H1 (cell line): ENCODE results near the gene PACSIN2. TPM values are rescaled to one million over a fixed set of nuclear protein-coding genes. Genes with fewer than 3 reads are reported as not detected.

Experiments
- EGR1 ChIP-seq: IDR thresholded peaks from 2 replicates; pipeline ENCODE4 v1.6.1; 2011; ENCODE audit warnings: low read depth, low read length, borderline replicate concordance
- POU5F1 ChIP-seq: IDR thresholded peaks from 2 replicates; pipeline ENCODE4 v1.6.1; 2011; ENCODE audit warnings: low read depth, mild to moderate bottlenecking, low read length, moderate library complexity
- RAD21 ChIP-seq, 2 experiments: IDR thresholded peaks in 1 of 2; conservative IDR thresholded peaks in 1 of 2; 2 replicates each; pipeline ENCODE4 v1.6.1; 2011; ENCODE audit warnings: low read depth in 2 of 2, low read length in 2 of 2, improper control_type of control experiment in 1 of 2, inconsistent platforms in 1 of 2, mild to moderate bottlenecking in 1 of 2, moderate library complexity in 1 of 2
- polyA plus RNA-seq, 7 experiments: library from polyadenylated mRNA; depleted of rRNA in 3 of 7; stranded (reverse) in 5 of 7; unstranded in 2 of 7; fragments of >200 nt in 5 of 7; fragments of 200-250 nt in 2 of 7; gene quantifications; 1 replicate in 5 of 7; 2 replicates in 1 of 7; 4 replicates in 1 of 7; pipeline versions ENCODE4 v1.2.1 to v1.2.3, GENCODE V29; 2011 to 2013; ENCODE audit warnings: missing spikeins in 2 of 7, mixed read lengths in 2 of 7
- total RNA-seq: library from RNA; stranded (reverse); fragmentation: NEBNext Ultra II Directional; extraction: Animal tissue kit (Norgen Biotek cat#: 25700); gene quantifications from 2 replicates; pipeline ENCODE4 v1.2.1, GENCODE V29; 2021
- TF ChIP-seq, protein P1 (sequence below): fragments of 300-600 bp; sonication (generic); IDR thresholded peaks from 2 replicates; pipeline ENCODE4 v1.7.1; 2012; ENCODE audit warnings: low read length, moderate library complexity, mild to moderate bottlenecking, inconsistent platforms; ENCODE audit not compliant: insufficient replicate concordance
- TF ChIP-seq, protein P2 (sequence below): IDR thresholded peaks from 2 replicates; pipeline ENCODE4 v1.6.1; 2012; ENCODE audit warnings: low read length, inconsistent platforms
- TF ChIP-seq, protein P3 (sequence below): IDR thresholded peaks from 2 replicates; pipeline ENCODE4 v1.6.1; 2011; ENCODE audit warnings: low read length, improper control_type of control experiment

The PACSIN2 gene
- total and polyA plus RNA-seq, 2 of the 8 experiments (the other 6 are each of a cell fraction or from before 2014, with no cell fraction given), result 44.8 to 64.2 TPM

DNA sequence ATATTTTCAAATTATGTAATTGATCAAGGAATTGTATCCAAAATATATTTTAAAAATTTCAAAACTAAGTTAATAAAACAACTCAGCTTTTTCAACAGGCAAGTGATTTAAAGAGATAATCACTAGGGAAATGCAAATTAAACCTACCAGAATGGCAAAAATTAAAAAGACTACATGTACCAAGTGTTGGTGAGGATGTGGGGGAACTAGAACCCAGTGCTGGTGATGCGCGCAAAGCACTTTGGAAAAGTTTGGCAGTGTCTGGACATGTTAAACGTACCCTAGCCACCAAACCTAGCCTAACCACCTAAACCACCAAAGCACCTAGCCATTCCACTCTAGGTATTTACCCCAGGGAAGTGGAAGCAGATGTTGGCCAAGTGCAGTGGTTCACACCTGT, 22.9 kb downstream of the PACSIN2 start (continued):
- TF ChIP-seq, protein P1, sequence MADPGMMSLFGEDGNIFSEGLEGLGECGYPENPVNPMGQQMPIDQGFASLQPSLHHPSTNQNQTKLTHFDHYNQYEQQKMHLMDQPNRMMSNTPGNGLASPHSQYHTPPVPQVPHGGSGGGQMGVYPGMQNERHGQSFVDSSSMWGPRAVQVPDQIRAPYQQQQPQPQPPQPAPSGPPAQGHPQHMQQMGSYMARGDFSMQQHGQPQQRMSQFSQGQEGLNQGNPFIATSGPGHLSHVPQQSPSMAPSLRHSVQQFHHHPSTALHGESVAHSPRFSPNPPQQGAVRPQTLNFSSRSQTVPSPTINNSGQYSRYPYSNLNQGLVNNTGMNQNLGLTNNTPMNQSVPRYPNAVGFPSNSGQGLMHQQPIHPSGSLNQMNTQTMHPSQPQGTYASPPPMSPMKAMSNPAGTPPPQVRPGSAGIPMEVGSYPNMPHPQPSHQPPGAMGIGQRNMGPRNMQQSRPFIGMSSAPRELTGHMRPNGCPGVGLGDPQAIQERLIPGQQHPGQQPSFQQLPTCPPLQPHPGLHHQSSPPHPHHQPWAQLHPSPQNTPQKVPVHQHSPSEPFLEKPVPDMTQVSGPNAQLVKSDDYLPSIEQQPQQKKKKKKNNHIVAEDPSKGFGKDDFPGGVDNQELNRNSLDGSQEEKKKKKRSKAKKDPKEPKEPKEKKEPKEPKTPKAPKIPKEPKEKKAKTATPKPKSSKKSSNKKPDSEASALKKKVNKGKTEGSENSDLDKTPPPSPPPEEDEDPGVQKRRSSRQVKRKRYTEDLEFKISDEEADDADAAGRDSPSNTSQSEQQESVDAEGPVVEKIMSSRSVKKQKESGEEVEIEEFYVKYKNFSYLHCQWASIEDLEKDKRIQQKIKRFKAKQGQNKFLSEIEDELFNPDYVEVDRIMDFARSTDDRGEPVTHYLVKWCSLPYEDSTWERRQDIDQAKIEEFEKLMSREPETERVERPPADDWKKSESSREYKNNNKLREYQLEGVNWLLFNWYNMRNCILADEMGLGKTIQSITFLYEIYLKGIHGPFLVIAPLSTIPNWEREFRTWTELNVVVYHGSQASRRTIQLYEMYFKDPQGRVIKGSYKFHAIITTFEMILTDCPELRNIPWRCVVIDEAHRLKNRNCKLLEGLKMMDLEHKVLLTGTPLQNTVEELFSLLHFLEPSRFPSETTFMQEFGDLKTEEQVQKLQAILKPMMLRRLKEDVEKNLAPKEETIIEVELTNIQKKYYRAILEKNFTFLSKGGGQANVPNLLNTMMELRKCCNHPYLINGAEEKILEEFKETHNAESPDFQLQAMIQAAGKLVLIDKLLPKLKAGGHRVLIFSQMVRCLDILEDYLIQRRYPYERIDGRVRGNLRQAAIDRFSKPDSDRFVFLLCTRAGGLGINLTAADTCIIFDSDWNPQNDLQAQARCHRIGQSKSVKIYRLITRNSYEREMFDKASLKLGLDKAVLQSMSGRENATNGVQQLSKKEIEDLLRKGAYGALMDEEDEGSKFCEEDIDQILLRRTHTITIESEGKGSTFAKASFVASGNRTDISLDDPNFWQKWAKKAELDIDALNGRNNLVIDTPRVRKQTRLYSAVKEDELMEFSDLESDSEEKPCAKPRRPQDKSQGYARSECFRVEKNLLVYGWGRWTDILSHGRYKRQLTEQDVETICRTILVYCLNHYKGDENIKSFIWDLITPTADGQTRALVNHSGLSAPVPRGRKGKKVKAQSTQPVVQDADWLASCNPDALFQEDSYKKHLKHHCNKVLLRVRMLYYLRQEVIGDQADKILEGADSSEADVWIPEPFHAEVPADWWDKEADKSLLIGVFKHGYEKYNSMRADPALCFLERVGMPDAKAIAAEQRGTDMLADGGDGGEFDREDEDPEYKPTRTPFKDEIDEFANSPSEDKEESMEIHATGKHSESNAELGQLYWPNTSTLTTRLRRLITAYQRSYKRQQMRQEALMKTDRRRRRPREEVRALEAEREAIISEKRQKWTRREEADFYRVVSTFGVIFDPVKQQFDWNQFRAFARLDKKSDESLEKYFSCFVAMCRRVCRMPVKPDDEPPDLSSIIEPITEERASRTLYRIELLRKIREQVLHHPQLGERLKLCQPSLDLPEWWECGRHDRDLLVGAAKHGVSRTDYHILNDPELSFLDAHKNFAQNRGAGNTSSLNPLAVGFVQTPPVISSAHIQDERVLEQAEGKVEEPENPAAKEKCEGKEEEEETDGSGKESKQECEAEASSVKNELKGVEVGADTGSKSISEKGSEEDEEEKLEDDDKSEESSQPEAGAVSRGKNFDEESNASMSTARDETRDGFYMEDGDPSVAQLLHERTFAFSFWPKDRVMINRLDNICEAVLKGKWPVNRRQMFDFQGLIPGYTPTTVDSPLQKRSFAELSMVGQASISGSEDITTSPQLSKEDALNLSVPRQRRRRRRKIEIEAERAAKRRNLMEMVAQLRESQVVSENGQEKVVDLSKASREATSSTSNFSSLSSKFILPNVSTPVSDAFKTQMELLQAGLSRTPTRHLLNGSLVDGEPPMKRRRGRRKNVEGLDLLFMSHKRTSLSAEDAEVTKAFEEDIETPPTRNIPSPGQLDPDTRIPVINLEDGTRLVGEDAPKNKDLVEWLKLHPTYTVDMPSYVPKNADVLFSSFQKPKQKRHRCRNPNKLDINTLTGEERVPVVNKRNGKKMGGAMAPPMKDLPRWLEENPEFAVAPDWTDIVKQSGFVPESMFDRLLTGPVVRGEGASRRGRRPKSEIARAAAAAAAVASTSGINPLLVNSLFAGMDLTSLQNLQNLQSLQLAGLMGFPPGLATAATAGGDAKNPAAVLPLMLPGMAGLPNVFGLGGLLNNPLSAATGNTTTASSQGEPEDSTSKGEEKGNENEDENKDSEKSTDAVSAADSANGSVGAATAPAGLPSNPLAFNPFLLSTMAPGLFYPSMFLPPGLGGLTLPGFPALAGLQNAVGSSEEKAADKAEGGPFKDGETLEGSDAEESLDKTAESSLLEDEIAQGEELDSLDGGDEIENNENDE, result no peak
- TF ChIP-seq, protein P2, sequence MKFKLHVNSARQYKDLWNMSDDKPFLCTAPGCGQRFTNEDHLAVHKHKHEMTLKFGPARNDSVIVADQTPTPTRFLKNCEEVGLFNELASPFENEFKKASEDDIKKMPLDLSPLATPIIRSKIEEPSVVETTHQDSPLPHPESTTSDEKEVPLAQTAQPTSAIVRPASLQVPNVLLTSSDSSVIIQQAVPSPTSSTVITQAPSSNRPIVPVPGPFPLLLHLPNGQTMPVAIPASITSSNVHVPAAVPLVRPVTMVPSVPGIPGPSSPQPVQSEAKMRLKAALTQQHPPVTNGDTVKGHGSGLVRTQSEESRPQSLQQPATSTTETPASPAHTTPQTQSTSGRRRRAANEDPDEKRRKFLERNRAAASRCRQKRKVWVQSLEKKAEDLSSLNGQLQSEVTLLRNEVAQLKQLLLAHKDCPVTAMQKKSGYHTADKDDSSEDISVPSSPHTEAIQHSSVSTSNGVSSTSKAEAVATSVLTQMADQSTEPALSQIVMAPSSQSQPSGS, result no peak
- TF ChIP-seq POU5F1, result no peak
- TF ChIP-seq RAD21 (IDR thresholded peaks at IDR 0.05 in 1 of 2, conservative IDR thresholded peaks at IDR 0.05 in 1 of 2; ENCODE audit: low read depth in 2 of 2, low read length in 2 of 2), result no peak
- TF ChIP-seq, protein P3, sequence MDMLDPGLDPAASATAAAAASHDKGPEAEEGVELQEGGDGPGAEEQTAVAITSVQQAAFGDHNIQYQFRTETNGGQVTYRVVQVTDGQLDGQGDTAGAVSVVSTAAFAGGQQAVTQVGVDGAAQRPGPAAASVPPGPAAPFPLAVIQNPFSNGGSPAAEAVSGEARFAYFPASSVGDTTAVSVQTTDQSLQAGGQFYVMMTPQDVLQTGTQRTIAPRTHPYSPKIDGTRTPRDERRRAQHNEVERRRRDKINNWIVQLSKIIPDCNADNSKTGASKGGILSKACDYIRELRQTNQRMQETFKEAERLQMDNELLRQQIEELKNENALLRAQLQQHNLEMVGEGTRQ, result no peak
- no peak for TF ChIP-seq EGR1
